Limb (tissue), 2 donors: ENCODE data around the gene ZBTB38.

Experiments
- DNase-seq, 2 donors: peaks; one replicate each; pipeline ENCODE4 v3.0.0-alpha.2; 2016; ENCODE audit errors: extremely low spot score in 2 of 2

Gene ZBTB38

GRCh38 chr3:141386611-141387111 lies 18.4 kb downstream of the ZBTB38 start:
- DNase-seq, result peak in 1 of 2 donors; percentile 59

GRCh38 chr3:141387516-141387915 lies 19.2 kb downstream of the ZBTB38 start:
- no peak for DNase-seq

GRCh38 chr3:141388395-141388794 lies 20.1 kb downstream of the ZBTB38 start:
- DNase-seq, result no peak

GRCh38 chr3:141388823-141389621 lies 20.7 kb downstream of the ZBTB38 start:
- DNase-seq, result no peak

GRCh38 chr3:141389703-141390102 lies 21.4 kb downstream of the ZBTB38 start:
- no peak for DNase-seq

GRCh38 chr3:141390747-141391146 lies 22.4 kb downstream of the ZBTB38 start:
- no peak for DNase-seq

- DNase-seq, result no peak
Observed at GRCh38 chr3:141391298-141391990, 23.1 kb downstream of the ZBTB38 start.

GRCh38 chr3:141391991-141392316 lies 23.6 kb downstream of the ZBTB38 start:
- DNase-seq, result no peak

GRCh38 chr3:141392416-141392815 lies 24.1 kb downstream of the ZBTB38 start:
- no peak for DNase-seq

- DNase-seq, result no peak
Observed at GRCh38 chr3:141392897-141393734, 24.8 kb downstream of the ZBTB38 start.

- no peak for DNase-seq
Observed at GRCh38 chr3:141393735-141394076, 25.4 kb downstream of the ZBTB38 start.

- DNase-seq, result no peak
Observed at GRCh38 chr3:141394560-141394959, 26.3 kb downstream of the ZBTB38 start.

GRCh38 chr3:141395005-141395589 lies 26.8 kb downstream of the ZBTB38 start:
- no peak for DNase-seq

- no peak for DNase-seq
Observed at GRCh38 chr3:141397996-141398395, 29.7 kb downstream of the ZBTB38 start.

- DNase-seq, result no peak
Observed at GRCh38 chr3:141399200-141399599, 30.9 kb downstream of the ZBTB38 start.

- DNase-seq, result no peak
Observed at GRCh38 chr3:141400073-141400971, 32.0 kb downstream of the ZBTB38 start.

GRCh38 chr3:141401095-141401494 lies 32.8 kb downstream of the ZBTB38 start:
- DNase-seq, result no peak

- DNase-seq, result peak; percentile 50 to 75
Observed at GRCh38 chr3:141401573-141402475, 33.5 kb downstream of the ZBTB38 start.

- DNase-seq, result peak; percentile 51 to 81
Observed at GRCh38 chr3:141402476-141403171, 34.3 kb downstream of the ZBTB38 start.
